SW480 (cell line): ENCODE results near the gene CWC22.
"Not testable (repeated sequence)": the region's sequence is repeated elsewhere in the genome, so short reads cannot be mapped to it uniquely, and the experiment has no call there.

Source experiments
- DNase-seq: peaks from one replicate; pipeline ENCODE4 v3.0.0-alpha.2; 2016; ENCODE audit warnings: low spot score

The CWC22 gene

DNA sequence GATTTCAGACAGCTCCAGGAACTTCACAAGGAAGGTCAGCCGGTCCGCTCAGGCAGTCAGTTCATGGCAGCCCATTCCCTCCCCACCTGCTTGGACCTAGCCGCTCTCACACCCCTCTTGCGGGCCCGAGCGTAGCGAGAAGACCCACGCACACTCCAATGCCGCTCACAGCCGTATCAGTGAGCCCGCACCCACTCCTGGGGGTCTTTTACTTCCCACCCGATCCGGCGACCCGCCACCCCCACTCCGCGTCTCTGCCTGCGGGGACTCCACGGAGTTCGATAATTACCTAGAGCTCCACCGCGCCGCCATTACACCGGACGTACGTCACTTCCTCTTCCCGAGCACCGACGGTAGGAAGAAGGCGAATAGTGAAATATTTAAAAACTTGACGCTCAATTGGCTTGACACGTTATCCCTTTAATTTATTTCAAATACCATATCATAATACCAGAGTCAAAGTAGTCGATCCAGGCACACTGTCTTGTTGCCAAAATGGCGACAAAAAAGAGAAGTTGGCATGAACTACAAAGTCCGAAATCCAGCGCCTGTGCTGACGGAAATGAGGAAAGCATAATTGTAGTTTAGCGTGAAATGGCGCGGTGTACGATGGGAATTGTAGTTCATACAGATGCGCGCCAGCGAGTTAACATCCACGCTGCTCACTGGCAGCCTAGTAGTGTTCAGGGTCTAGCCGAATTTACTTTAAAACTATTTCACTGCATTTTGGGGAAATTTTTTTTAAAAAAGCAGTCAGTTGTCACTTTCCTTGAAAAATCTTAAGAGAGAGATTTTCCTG, at the start of gene CWC22:
TSS of gene CWC22 (minus strand) at position 517 of the 799 bp plus-strand sequence. CDS start 13,956 bp downstream, outside the sequence.
- DNase-seq, result peak; percentile 91

DNA sequence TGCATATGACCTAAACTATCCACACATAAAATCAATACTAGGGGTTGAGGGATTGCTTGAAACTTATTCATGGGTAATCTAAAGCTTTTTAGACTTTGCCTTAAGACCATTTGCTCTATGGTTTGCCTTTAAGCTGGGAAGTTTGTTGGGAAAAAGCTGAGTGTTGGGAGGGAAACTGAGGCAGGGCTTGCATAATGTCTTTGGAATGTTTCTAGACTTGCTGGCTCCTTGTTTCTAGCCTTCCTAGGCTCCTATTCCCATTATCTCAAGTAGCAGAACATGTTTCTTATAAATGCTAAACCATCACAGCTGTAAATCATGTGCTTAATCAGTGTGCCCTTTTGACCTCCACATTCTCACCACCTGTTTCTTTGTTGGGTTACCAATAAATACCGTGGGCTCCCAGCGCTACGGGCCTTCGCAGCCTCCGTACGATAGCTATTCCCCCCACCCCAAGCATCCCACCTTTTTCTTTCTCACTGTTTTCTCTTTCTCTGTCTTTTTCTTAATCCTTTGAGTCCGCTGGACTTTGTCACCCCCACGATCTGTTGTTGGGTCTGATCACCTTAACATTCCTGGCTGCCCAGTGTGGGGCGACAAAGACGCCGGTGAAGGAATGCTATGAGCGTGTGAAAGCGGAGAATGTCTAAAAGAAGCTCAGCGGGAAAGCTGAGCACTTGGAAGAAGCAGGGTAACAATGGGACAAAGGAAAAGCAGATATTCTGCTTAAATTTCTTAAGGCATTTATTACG, 49.4 kb upstream of the CWC22 start:
- no peak for DNase-seq

DNA sequence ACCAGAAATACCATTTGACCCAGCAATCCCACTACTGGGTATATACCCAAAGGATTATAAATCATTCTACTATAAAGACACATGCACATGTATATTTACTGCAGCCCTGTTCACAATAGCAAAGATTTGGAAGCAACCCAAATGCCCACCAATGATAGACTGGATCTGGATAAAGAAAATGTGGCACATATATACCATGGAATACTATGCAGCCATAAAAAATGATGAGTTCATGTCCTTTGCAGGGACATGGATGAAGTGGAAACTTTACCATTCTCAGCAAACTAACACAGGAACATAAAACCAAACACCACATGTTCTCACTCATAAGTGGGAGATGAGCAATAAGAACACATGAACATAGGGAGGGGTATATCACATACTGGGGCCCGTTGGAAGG, 47.5 kb upstream of the CWC22 start:
- DNase-seq, result not testable (repeated sequence)

DNA sequence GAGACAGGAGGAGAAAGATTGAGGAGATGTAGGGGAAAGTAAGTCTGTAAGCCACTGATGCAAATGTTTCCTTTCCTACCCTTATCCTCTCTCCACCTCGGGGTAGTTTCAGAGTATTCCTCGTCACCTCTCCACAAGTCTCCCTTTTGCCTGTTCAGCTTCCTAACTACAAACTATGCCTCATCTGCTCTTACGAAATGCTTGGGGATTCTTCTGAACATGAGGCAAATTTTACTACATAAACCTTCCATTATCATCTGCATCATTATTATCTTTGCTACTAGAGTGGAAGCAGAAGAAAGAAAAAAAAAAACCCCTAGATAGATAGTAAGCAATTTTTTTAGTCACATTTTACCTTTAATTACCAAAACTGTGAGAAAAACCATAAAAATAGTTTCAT, 43.1 kb upstream of the CWC22 start:
- DNase-seq, result no peak

DNA sequence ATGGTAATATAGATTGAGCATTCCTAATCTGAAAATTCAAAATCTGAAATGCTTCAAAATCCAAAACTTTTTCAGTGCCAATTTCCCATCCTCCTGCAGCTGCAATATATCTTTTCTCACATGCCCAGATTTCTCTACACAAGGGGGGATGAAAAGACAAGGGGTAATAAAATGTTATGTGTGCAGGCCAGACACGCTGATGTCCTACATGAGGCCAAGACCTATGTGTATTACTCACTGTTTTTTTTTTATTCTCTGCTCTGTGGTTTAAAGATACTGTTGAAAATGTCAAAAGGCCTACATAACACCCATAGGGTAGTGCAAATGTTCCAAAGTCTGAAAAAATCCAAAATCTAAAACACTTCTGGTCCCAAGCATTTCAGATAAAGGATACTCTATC, 41.2 kb upstream of the CWC22 start:
- no peak for DNase-seq

DNA sequence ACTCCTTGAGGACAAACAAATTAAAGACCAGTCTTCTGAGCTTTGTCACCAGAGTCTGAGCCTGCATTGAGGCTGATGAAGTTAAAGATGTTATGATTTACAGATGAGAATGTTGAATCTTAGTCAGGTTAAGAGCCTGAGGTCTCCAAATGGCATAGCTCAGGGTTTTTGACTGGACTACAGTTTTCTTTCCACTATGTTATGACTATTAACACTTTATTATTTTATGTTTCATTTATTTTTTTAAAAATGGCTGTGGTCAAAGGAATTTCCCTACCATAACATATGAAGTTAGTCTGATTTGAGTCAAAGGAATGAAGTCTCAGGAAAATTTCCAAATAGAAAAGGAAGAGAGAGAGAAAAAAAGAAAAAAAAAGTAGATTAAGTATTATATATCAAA, 39.7 kb upstream of the CWC22 start:
- no peak for DNase-seq

DNA sequence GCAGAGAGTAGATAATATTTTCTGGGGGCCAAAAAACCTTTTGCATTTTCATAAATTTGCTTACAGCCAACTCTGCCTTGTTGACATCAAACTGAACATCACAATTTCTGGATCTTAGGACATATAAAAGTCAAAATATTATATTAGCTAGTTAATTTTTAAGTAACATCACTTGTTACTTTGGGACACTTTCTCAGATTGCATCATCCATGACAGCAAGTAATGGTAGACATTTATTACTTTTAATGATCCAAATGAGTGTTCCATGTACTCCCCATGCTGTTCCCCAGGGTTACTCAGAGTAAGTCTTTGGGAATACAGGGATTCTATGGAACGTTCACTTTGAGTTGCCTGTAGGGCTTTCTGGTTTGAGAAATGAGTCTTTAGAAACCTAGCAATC, 39.1 kb upstream of the CWC22 start:
- DNase-seq, result no peak

DNA sequence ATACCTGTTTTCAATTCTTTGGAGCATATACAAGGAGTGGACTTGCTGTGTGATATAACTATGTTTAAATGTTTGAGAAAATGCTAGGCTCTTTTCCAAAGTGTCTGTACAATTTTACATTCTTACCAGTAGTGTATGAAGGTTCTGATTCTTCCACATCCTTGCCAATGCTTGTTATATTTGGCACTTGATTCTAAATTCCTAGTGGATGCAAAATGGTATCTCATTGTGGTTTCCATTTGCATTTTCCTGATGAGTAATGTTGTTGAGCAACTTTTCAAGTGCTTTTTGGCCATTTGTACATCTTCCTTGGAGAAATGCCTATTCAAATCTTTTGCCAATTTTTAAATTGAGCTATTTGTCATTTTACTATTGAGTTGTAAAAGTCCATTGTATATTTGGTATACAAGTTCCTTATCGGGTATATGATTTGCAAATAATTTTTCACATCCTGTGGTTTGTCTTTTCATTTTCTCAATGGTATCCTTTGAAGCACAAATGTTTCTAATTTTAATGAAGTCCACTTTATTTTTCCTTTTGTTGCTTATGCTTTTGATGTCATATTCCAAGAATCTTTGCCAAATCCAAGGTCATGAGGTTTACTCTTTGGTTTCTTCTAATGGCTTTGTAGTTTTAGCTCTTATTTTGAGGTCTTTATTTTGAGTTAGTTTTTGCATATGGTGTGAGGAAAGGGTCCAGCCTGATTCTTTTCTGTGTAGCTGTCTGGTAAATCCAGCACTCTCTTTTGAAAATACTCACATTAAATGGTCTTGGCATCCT, 33.2 kb upstream of the CWC22 start:
- DNase-seq, result no peak

DNA sequence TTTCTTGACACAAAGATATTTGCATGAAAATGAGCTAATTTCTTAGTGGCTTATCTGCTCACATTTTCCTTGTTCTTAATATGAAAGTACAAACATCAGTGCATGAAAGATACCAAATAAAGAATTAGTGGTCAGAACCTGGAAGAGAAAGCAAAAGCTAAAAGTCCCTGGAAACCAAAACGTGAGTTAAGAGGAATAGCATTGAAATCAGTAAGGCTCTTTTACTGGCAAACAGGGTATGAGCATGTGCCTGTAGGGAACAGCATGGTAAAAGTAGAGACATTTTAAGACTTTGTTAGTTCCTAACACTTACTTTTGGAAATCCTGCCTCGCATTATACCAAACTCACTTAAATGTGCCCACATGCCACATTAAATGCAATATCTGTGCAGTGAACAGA, 31.9 kb upstream of the CWC22 start:
- no peak for DNase-seq

DNA sequence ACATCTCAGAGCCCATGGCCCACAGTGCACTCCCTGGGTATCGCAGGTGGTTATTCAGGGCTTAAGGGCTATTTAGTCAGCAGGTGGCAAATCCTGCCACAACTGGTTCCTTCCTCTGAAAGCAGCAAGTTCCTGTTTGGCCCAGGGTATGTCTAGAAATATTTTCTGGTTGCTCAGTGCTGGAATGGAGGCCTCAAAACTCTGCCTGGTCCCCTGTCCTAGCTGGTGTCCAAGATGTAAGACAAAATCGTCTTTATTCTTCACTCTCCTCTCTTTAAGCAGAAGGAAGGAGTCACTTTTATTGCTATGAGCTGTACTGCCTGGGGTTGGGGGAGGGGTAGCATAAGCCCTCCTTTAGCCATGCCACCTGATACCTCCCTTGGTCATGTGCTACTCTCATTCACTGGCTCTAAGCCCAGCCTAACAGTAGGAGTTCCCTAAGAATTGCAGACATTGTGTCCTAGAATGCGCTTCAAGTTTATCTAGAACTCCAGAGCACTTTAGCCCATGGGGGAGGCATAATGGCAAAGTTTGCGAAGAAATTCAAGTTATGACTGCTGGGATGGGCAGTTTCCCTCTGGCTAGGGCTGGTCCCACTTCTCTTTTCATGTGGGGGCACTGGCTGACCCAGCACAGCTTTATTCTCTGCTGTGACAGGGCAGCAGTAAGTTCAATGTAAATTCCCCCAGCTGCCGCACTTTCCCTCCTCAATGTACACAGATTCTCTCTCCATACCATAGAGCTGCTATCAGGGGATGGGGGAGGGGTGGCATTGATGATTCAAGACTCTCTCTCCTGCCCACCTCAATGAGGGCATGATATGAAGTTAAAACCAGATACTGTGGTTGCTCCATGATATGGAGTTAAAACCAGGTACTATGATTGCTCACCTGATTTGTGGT, 27.1 kb upstream of the CWC22 start:
- DNase-seq, result peak; percentile 7

DNA sequence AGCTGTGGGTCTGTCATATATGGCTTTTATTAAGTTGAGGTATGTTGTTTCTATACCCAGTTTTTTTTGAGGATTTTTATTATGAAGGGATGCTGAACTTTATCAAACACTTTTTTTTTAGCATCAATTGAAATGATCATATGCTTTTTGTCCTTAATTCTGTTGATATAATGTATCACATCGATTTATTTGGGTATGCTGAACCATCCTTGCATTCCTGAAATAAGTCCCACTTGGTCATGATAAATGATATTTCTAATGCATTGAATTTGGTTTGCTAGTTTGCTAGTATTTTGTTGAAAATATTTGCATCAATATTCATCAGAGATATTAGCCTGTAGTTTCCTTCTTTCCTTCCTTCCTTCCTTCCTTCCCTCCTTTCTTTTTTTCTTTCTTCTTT, 22.5 kb upstream of the CWC22 start:
- no peak for DNase-seq

DNA sequence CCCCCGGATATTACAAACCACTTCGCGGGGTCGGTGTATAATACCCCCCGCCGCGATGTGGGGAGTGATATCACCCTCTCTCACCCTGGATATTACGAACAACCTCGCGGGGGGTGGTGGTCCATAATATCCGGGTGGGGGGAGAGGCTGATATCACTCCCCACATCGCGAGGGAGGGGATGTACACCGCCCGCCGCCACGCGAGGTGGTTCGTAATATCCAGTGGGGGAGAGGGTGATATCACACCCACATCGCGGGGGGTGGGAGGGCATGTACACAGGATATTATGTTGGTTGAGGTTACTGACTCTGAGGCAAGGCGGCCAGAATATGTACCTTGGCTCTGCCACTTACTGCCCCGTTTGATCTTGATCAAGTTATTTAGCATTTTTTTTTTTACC, 14.8 kb upstream of the CWC22 start:
- no peak for DNase-seq

DNA sequence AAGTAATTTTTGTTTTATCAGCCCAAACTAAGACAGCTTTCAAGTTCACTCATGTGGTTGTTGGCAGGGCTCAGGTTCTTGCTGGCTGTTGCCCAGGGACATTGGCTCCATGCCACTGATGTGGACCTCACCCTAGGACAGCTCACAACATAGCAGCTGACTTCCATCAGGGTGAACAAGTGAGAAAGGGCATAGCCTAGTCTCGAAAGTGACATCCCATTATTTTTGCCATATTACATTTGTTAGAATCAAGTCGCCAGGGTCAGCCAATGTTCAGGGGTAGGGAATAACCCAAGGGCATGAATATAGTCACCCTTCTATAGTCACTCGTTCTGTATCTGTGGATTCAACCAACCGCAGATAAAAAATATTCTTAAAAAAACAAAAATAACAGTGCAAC, 10.7 kb upstream of the CWC22 start:
- DNase-seq, result no peak

DNA sequence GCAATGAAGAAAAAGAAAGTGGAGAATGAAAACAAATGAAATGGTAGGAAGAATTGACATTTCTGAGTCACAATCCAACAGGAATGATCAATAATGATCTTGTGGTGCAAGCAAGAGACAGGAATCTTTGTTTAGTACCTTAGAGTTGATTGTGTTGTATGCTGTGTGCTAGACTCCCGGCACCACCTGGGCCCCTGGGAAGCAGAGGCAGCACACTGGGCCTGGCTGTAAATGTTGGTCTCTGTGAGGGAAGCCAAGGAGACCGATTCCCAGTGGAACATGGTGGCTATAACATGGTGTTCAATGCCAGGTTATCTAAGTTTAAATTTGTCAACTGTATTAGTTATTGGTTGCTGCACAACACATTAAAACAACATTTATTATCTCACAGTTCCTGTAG, 9.8 kb upstream of the CWC22 start:
- DNase-seq, result no peak

DNA sequence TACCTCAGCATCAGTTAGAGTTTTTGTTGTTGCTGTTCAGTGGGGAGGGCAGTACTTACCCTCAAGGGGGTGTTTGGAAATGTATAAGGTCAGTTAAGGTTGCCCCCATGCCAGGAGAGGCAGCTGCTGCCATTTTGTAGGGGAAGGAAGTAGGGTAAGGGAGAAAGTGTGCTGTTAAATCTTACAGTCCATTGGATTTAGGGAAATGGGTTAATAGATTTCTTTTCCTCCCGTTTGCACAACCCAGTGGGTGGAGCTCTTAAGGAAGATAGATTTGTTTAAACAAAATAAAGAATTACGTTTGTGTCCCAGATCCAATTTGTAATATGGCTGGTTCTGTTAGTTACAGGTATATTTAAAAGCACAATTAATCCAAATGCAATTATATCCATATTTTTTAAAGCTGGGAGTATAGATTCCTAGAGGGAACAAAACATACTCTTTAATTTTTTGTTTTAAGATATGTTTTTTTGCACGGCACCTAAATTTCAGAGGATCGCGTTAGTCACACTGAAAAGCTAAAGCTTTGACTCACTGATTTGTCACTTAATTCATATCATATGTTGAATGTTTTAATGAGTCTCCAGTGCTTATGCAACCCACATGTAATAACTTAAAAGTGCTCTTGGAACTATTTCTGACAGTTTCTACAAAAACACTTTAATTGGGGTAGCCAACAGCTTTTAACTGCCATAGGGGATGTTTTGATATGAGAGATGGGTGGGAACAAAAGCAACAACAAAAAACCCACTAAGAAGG, 9.0 kb upstream of the CWC22 start:
- no peak for DNase-seq

DNA sequence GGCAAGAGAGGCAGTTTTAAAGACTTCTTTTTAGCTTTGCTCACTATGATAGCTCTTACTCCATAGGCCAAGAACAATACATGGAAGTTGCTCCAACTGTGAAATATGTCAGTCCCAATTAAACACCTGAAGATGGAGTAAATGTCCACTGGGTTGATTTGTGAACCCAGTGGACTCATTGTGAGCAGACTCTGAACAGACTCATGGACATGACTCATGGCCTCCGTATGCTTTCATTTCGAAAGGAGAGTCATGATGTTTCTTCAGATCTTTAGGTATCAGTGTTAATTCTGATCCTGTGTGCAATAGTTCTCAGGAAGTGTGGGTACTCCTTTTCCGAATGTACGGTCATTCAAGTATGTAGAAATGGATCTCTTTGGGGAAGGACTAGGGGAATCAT, 5.4 kb upstream of the CWC22 start:
- DNase-seq, result no peak

DNA sequence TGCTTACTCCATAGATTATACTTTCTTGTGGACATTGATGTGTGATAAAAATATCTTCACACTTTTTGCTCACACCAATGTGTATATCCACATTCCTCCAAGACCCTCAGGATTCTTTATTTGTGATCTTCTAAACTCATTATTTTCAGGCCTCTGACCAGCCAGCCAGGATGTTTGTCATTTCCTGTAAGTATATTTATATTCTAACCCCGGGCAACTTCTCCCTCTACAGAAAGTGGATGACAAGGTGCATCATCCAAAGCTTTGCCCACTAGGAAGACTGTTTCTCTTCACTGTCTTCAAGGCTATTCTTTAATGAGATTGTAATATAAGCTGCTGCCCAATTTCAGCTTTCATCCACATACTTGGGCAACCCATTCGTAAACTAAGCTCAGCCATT, 3.6 kb upstream of the CWC22 start:
- no peak for DNase-seq

DNA sequence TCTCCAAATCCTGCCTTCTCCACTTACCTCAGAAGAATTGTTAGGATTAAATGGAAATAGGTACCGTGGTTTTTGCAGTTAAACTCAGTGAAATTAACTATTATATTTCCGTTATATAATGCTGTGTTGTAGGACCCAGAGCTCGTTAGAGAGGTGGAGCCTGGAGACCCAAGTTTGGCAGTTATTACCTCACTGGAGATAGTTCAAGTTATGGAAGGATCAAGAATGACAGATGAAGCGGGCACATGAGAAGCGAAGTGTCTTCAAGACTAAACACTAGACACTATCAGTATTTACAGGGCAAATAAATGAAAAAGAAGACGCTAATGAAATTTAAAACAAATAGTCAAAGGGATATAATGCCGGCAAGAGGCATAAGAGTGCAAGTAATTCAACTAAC, 866 bp downstream of the CWC22 start:
- DNase-seq, result no peak

DNA sequence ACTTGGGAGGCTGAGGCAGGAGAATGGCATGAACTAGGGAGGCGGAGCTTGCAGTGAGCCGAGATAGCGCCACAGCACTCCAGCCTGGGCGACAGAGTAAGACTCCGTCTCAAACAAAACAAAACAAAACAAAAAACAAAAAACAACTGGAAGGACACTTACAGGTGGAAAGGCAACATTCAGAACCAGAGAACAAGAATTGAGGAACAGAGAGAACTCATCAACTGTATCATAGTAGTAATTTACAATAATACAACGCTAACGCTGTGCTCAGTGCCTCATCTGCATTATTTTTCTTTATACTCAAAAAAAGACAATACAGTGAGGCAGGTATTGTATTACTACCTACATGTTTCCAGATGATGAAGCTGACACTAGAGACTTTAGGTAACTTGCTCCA, 1.6 kb downstream of the CWC22 start:
- DNase-seq, result not testable (repeated sequence)

DNA sequence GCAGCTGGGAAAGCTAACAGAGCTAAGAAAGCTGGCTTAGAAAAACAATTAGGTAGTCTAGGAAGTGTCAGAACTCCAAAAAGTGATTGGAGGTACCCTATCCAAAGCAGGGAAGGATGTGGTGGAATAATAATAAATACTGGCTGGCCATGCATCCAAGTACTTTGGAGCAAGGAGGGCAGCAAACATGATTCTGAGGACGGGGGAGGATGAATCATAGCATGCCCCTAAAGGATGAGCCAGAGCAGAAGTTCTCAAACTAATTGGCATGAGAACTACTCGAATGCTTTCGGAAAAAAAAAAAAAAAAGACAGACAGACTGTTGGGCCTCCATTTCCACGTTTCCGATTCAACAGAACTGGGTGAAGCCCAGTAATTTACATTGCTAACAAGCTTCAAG, 2.4 kb downstream of the CWC22 start:
- no peak for DNase-seq

DNA sequence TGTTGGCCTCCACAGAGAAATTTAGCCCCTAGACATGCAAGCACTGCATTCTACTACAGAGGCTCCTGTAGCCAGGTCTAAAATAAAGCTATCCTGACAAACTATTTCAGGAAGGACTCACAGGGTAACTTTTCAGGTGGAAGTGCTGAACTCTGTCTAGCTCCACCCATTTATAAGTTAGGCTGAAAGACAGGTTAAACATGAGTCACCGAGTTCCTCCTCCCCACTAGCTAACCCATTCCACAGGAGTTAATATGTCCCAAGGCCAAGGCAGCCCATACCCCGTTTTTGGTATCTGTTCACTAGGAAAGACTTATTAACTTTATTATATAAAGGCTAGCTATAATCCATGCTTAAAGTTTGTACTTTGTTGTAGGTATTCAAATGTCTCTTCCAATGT, 3.5 kb downstream of the CWC22 start:
- DNase-seq, result no peak
